Left hindlimb (tissue), 1 donor: ENCODE data around the gene ZBTB2.

Experiments
- DNase-seq: peaks from one replicate; pipeline ENCODE4 v3.0.0-alpha.2; 2018

The ZBTB2 gene

DNA sequence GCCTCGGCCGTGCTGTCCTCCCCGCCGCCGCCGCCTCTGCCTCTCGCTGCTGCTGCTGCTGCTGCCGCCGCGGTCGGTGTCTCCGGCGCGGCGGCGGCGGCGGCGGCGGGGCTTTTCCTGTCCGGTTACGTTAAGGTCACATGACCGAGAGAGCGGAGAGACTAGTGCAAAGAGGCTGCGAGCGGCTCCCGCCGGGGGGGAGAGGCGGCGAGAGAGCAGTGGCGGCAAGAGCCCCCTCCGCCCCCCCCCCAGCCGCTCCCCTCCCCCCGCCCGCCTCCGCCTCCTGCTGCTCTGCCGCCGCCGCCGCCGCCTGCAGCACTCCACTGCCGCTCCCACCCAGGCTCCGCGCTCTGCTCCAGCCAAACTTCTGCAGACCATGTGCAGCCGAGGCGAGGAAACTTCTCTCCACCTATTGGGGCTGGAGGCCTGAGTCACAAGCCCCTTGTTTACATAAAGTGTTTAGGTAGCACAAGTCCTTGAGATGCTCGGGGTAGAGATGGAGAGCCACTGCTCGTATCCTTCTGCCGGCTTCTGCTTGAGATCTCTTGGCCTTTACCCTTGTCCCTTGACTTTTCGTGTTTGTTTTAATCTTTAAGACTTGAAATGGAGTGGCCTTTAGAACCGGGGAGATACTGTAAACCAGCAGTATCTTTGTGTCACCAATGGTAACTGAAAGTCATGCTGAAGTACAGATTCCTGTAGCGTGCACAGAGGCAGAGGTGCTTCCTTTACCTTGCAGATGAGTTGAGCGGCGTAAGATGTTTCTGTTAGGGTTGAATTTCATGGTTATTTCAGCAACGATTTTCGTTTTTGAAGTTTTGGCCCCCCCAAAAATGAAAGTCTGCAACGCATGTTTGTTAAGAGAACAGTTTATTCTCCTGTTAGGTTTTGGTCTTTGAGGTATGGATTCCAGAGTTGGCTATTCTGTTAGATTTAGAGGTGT, at the start of gene ZBTB2:
TSS of gene ZBTB2 (minus strand) at position 89 of the 943 bp plus-strand sequence. CDS start 17,922 bp downstream, outside the sequence.
- DNase-seq = peak; percentile 83

GRCh38 chr6:151440930-151441329, 49.6 kb upstream of the ZBTB2 start:
- DNase-seq = no peak

DNA sequence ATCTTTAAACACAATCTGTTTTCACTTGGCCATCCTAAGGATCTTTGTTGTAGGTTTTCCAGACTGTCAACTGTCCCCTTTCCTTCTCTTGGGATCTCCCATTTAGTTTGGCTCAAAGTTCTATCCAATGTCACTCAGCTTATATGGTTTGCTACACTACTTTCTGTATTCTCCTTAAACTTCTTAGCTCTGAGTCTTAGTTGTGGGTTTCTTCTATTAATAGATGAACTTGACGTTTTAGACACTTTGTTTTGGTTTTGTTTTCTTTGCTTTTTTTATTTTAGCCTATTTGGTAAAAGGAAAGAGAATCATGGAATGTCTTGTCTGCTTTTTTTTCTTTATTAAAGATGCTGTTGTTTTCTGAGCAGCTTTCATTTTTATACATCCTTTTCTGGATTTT, 49.1 kb upstream of the ZBTB2 start:
- DNase-seq = no peak

GRCh38 chr6:151437401-151437800, 46.0 kb upstream of the ZBTB2 start:
- DNase-seq = no peak

- no peak for DNase-seq
Measured at GRCh38 chr6:151436802-151437201, 45.4 kb upstream of the ZBTB2 start.

GRCh38 chr6:151436300-151436699, 44.9 kb upstream of the ZBTB2 start:
- no peak for DNase-seq

DNA sequence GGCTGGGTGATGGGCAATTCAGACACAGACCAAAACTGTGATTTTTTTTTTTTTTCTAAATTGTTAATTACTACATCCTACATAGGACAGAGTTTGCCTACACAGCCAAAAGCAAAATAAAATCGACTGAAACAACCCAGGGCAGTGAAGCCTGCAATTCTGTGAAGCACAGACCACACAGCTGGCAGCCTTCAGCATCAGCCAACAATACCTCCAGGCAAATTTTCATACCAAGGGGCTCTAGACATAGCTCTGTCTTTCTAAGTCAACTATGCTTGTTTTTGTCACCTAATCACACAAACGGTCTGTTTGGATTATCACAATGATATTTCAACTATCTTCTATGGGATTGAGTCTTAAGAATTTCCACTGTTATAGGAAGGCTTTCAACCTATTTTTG, 43.0 kb upstream of the ZBTB2 start:
- DNase-seq = no peak

DNA sequence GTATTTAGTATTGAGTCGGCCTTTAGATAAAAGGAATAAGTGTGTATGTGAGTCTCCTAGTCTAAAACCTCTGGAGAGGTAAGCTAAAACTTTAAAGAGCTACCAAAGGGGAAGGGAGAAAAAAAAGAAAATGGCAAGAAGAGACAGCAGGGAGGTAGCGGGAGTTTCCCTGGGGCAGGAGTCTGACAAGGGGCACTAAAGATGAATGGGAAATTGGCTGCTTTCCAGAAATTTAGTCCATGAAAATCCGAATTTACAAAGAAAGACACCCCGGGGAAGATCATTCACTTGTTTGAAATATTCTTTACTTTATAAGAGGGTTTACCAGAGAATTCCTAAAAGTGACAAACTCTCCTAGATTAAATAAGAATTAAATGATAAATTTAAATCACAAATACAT, 41.3 kb upstream of the ZBTB2 start:
- DNase-seq = no peak

DNA sequence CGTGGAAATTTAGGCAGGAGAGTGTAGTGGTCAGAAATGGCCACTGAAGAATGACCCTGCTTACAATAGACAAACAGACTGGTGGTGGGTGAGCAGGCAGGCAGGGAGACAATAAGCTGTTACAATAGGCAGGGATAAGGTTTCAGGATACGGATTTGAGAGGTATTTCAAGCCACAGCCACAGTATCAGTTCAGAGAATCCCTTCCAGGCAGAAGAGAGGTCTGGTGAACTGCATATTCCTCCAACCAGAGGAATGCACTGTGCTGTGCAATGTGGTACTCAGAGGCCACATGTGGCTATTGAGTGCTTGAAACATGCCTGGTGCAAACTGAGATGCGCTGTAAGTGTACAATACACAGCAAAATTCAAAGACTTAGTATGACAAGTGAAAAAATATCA, 40.0 kb upstream of the ZBTB2 start:
- no peak for DNase-seq

GRCh38 chr6:151430886-151431285, 39.5 kb upstream of the ZBTB2 start:
- no peak for DNase-seq

GRCh38 chr6:151428093-151428735, 36.9 kb upstream of the ZBTB2 start:
- no peak for DNase-seq

- no peak for DNase-seq
Measured at GRCh38 chr6:151425561-151425960, 34.2 kb upstream of the ZBTB2 start.

DNA sequence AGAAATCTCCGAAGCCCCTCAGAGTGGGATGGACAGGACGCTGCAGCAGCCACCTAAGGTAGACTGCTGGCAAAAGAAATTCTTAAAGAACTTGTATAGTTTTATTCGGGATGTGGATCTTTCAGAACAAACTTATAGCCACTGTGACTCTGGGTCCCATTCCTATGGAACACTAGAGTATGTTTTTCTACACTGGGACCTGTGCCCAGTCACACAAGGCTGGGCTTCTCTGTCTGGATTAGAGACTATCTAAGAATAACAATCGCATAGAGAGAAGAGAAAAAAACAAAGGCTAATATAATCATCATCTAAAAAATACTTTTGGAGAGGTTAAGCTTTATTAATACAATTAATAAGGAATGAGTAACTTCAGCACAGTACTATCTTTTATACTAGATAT, 31.6 kb upstream of the ZBTB2 start:
- no peak for DNase-seq

DNA sequence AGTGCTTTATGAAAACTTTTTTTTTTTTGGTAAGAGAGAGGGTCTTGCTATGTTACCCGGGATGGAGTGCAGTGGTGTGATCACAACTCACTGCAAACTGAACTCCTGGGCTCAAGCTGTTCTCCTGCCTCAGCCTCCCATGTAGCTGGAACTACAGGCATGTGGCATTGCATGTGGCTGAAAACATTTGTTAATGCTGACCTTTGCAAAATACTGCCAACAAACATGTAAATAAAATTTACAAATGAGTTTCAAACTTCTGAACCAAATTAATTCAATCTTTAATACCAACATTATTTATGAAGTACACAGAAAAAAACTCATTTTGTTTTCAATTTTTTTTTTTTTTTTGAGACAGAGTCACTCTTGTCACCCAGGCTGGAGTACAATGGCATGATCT, 26.1 kb upstream of the ZBTB2 start:
- no peak for DNase-seq

GRCh38 chr6:151414641-151415260, 23.4 kb upstream of the ZBTB2 start:
- no peak for DNase-seq

GRCh38 chr6:151413372-151414145, 22.2 kb upstream of the ZBTB2 start:
- no peak for DNase-seq

- DNase-seq = no peak
Measured at GRCh38 chr6:151412909-151413308, 21.6 kb upstream of the ZBTB2 start.

DNA sequence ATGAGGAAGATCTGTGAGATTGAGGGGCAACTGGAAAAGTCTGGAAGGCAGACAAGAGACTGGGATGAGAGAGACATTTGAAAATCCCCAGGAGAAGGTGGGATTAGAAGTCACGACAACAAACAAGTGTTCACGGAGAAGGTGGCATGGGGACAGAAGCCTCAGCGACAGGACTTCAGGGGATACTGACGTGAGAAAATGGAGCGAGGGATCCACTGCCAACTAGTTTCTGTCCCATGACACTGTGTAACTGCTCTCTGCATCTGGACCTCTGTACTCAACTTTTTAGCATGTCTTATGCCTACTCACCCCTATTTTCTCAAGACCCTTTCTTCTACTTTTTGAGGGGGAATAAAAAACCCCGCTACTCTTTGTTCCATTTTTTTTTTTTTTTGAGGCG, 18.3 kb upstream of the ZBTB2 start:
- no peak for DNase-seq

- no peak for DNase-seq
Measured at GRCh38 chr6:151409260-151409659, 17.9 kb upstream of the ZBTB2 start.

- no peak for DNase-seq
Measured at GRCh38 chr6:151408858-151409257, 17.5 kb upstream of the ZBTB2 start.

- DNase-seq = no peak
Measured at GRCh38 chr6:151403919-151404308, 12.6 kb upstream of the ZBTB2 start.

- DNase-seq = no peak
Measured at GRCh38 chr6:151402228-151402627, 10.9 kb upstream of the ZBTB2 start.

GRCh38 chr6:151400473-151400872, 9.1 kb upstream of the ZBTB2 start:
- DNase-seq = no peak
